ENCODE data around the gene DNM1L. TPM values are rescaled to one million over a fixed set of nuclear protein-coding genes. Genes with fewer than 3 reads are reported as not detected.

The DNM1L gene
- total and polyA plus RNA-seq, 10 of the 15 experiments (the other 5 are each of a cell fraction or from before 2014, with no cell fraction given) = 23.1 to 201 (median 63.9) TPM

DNA sequence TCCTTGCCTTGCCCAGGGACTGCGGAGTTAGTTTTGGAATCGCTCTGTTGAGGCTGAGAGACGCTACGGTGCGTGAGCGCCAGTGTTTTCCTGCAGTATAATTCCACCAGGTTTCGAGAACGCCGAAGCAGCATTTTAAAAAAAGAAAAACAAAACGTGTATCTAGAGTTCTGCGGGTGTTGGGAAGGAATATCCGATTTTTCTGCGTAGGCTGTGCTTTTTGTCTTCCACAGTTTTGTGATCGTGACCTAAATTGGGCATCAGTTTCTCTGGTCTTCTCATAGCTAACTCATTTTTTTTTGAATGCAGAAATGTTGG lies 778 bp downstream of the DNM1L start:
- in situ Hi-C loops (cut with MboI) (loop anchor here (5.0 kb wide), 1 partner anchor 1028 kb away; no protein-coding TSS in a partner anchor), intact Hi-C loops (cut with micrococcal nuclease; ENCODE audit: unreplicated experiment) (loop anchor here (10.0 kb wide), 1 partner anchor 225 kb away; no protein-coding TSS in a partner anchor)
- H3K4me2 ChIP-seq (ENCODE audit: control insufficient read depth, insufficient read depth) = peak overlapping the region; percentile 86; the same call in 1 of the 2 replicates
- no peaks in the 10 kb centered on the region for H4K20me1 ChIP-seq (ENCODE audit: control insufficient read depth, insufficient read depth)
- H2AFZ ChIP-seq (ENCODE audit: control insufficient read depth, low read depth, low read length) = peak overlapping the region; percentile 96
- TF ChIP-seq, protein P1, sequence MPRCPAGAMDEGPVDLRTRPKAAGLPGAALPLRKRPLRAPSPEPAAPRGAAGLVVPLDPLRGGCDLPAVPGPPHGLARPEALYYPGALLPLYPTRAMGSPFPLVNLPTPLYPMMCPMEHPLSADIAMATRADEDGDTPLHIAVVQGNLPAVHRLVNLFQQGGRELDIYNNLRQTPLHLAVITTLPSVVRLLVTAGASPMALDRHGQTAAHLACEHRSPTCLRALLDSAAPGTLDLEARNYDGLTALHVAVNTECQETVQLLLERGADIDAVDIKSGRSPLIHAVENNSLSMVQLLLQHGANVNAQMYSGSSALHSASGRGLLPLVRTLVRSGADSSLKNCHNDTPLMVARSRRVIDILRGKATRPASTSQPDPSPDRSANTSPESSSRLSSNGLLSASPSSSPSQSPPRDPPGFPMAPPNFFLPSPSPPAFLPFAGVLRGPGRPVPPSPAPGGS (IDR thresholded peaks at IDR 0.05; ENCODE audit: borderline replicate concordance, insufficient read depth, low read depth, low read length, poor library complexity, severe bottlenecking) = no peak
- TF ChIP-seq, protein P2, sequence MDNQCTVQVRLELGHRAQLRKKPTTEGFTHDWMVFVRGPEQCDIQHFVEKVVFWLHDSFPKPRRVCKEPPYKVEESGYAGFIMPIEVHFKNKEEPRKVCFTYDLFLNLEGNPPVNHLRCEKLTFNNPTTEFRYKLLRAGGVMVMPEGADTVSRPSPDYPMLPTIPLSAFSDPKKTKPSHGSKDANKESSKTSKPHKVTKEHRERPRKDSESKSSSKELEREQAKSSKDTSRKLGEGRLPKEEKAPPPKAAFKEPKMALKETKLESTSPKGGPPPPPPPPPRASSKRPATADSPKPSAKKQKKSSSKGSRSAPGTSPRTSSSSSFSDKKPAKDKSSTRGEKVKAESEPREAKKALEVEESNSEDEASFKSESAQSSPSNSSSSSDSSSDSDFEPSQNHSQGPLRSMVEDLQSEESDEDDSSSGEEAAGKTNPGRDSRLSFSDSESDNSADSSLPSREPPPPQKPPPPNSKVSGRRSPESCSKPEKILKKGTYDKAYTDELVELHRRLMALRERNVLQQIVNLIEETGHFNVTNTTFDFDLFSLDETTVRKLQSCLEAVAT (IDR thresholded peaks at IDR 0.05) = 0 out of 2 replicates have a peak, but pooled peaks have one; percentile 12
- ChIA-PET RAD21 (ENCODE audit: unreplicated experiment) (interaction anchor here (1.0 kb wide), 1 partner anchor 76 kb away, joined by 6 read pairs; the partner anchor contains the start of gene YARS2), SMC1A (ENCODE audit: uncharacterized antibody, unreplicated experiment) (interaction anchor here (2.2 kb wide), 1 partner anchor 75 kb away, joined by 12 read pairs; the partner anchor contains the start of gene YARS2), CTCF (interaction anchor here (5.2 kb wide), 1 partner anchor 75 kb away, joined by 25 read pairs; the partner anchor contains the start of gene YARS2), POLR2A (no interaction called here)
- no peak for FAIRE-seq
- H3K79me2 ChIP-seq (ENCODE audit: control insufficient read depth, insufficient read depth, low read length) = peaks cover 55% of the 10 kb centered on the region
- 0% methylated on average over 14 of the region's 14 CpGs for WGBS (ENCODE audit: insufficient coverage, insufficient replicate concordance, low lambda C conversion rate, missing lambda C conversion rate)
- no peak for DNase-seq (ENCODE audit: low read depth, low spot score)
- peaks cover 0 to 10% of the 10 kb centered on the region in 2 experiments; a peak in 1 of 4 replicates for H3K36me3 ChIP-seq (ENCODE audit: control insufficient read depth in 2 of 2, insufficient read depth in 2 of 2, low read length in 1 of 2)
- H3K9ac ChIP-seq (ENCODE audit: control insufficient read depth, insufficient read depth, low read length) = peak overlapping the region; percentile 78
- H3K9me3 ChIP-seq (replicated peaks; ENCODE audit: control insufficient read depth, insufficient read depth, low read length) = no peaks in the 10 kb centered on the region; the same call in 1 of the 3 replicates
- H3K27me3 ChIP-seq (replicated peaks in 1 of 2; ENCODE audit: control insufficient read depth in 2 of 2, insufficient read depth in 2 of 2, low read length in 1 of 2) = no peaks in the 10 kb centered on the region
- ATAC-seq = no peak
- peak overlapping the region; percentile 100 for H3K4me3 ChIP-seq
- BruUV-seq (replicated peaks) = no TSS peak
- peaks cover 8% of the 10 kb centered on the region for H3K4me1 ChIP-seq (ENCODE audit: control insufficient read depth, insufficient read depth, low read length)
- peak overlapping the region; percentile 64 for H3K27ac ChIP-seq (ENCODE audit: control insufficient read depth, insufficient read depth)

All from GM12878 (cell line).